Measurements from ENCODE around the gene ITGA5. TPM values are rescaled to one million over a fixed set of nuclear protein-coding genes. Genes with fewer than 3 reads are reported as not detected.
A peak's percentile ranks its signal among the peaks of the same experiment; 100 is the strongest.

The ITGA5 gene
- total and polyA plus RNA-seq, 10 donors, result 7.0 to 44.9 (median 28.2) TPM

GRCh38 chr12:54369597-54370131, 49.4 kb downstream of the ITGA5 start:
- 50 to 69% (median 64%) methylated on average over 18 to 21 of the region's 21 CpGs for WGBS, 5 donors
- peaks cover 0 to 37% (median 0%) of the 10 kb centered on the region in 6 donors for H3K36me3 ChIP-seq
- no peaks in the 10 kb centered on the region for H3K9me3 ChIP-seq
- intact Hi-C loops (cut with DNase I; ENCODE audit: low total_unique reads), result loop anchor here (10.0 kb wide), 2 partner anchors 115 to 155 kb away; no protein-coding TSS in a partner anchor
- H3K4me1 ChIP-seq, result peaks cover 0 to 67% (median 40%) of the 10 kb centered on the region in 6 donors
- TF ChIP-seq POLR2AphosphoS5 (IDR thresholded peaks at IDR 0.05), result no peak
- TF ChIP-seq, protein P1, sequence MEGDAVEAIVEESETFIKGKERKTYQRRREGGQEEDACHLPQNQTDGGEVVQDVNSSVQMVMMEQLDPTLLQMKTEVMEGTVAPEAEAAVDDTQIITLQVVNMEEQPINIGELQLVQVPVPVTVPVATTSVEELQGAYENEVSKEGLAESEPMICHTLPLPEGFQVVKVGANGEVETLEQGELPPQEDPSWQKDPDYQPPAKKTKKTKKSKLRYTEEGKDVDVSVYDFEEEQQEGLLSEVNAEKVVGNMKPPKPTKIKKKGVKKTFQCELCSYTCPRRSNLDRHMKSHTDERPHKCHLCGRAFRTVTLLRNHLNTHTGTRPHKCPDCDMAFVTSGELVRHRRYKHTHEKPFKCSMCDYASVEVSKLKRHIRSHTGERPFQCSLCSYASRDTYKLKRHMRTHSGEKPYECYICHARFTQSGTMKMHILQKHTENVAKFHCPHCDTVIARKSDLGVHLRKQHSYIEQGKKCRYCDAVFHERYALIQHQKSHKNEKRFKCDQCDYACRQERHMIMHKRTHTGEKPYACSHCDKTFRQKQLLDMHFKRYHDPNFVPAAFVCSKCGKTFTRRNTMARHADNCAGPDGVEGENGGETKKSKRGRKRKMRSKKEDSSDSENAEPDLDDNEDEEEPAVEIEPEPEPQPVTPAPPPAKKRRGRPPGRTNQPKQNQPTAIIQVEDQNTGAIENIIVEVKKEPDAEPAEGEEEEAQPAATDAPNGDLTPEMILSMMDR (IDR thresholded peaks at IDR 0.05 in 8 of 11, conservative IDR thresholded peaks at IDR 0.05 in 3 of 11), result no peak
- TF ChIP-seq POLR2A (IDR thresholded peaks at IDR 0.05), result no peak
- no peaks in the 10 kb centered on the region for H3K27me3 ChIP-seq (replicated peaks in 1 of 7)
- peak; percentile 74 for DNase-seq
- peak overlapping the region in 2 of 8 donors; percentile 41 to 63 for H3K27ac ChIP-seq
- peak overlapping the region in 6 of 8 donors; percentile 19 to 62 (median 30) for H3K4me3 ChIP-seq

GRCh38 chr12:54368709-54369596, 50.1 kb downstream of the ITGA5 start:
- no peaks in the 10 kb centered on the region for H3K27me3 ChIP-seq (replicated peaks in 1 of 7)
- no peaks in the 10 kb centered on the region for H3K9me3 ChIP-seq
- peaks cover 0 to 72% (median 41%) of the 10 kb centered on the region in 6 donors for H3K4me1 ChIP-seq
- H3K27ac ChIP-seq, result peak overlapping the region in 6 of 8 donors; percentile 3 to 63 (median 38)
- peak; percentile 97 for DNase-seq
- 21 to 34% (median 30%) methylated on average over 40 of the region's 40 CpGs for WGBS, 5 donors
- peak in 1 of 3 donors; percentile 57 for TF ChIP-seq POLR2AphosphoS5 (IDR thresholded peaks at IDR 0.05)
- TF ChIP-seq, protein P1 (IDR thresholded peaks at IDR 0.05 in 8 of 11, conservative IDR thresholded peaks at IDR 0.05 in 3 of 11), result peak; percentile 60 to 90 (median 81)
- no peak for TF ChIP-seq POLR2A (IDR thresholded peaks at IDR 0.05)
- peak overlapping the region in 6 of 8 donors; percentile 19 to 62 (median 30) for H3K4me3 ChIP-seq
- H3K36me3 ChIP-seq, result peaks cover 0 to 36% (median 0%) of the 10 kb centered on the region in 6 donors
- intact Hi-C loops (cut with DNase I; ENCODE audit: low total_unique reads), result loop anchor here (10.0 kb wide), 2 partner anchors 114 to 154 kb away; no protein-coding TSS in a partner anchor

- 13 to 23% (median 18%) methylated on average over 5 of the region's 5 CpGs for WGBS, 5 donors
- no peak for TF ChIP-seq POLR2A (IDR thresholded peaks at IDR 0.05)
- no peak for TF ChIP-seq POLR2AphosphoS5 (IDR thresholded peaks at IDR 0.05)
- TF ChIP-seq, protein P1 (IDR thresholded peaks at IDR 0.05 in 8 of 11, conservative IDR thresholded peaks at IDR 0.05 in 3 of 11), result no peak
- peaks cover 0 to 28% (median 0%) of the 10 kb centered on the region in 6 donors for H3K36me3 ChIP-seq
- peak overlapping the region in 5 of 8 donors; percentile 3 to 63 (median 41) for H3K27ac ChIP-seq
- intact Hi-C loops (cut with DNase I; ENCODE audit: low total_unique reads), result loop anchor here (10.0 kb wide), 2 partner anchors 113 to 153 kb away; no protein-coding TSS in a partner anchor
- peaks cover 0 to 80% (median 44%) of the 10 kb centered on the region in 6 donors for H3K4me1 ChIP-seq
- H3K27me3 ChIP-seq (replicated peaks in 1 of 7), result no peaks in the 10 kb centered on the region
- DNase-seq, result no peak
- H3K4me3 ChIP-seq, result peak overlapping the region in 4 of 8 donors; percentile 19 to 62 (median 36)
- H3K9me3 ChIP-seq, result no peaks in the 10 kb centered on the region
Observed at GRCh38 chr12:54368025-54368708, 50.9 kb downstream of the ITGA5 start.

Data from spleen (tissue), 11 donors.